GM19099 (cell line): ENCODE results near the gene FAP.

Experiments
- POLR2A ChIP-seq: IDR thresholded peaks from 3 replicates; pipeline ENCODE4 v1.6.1; 2011; ENCODE audit warnings: low read depth; ENCODE audit not compliant: insufficient read length; ENCODE audit errors: extremely low read depth

FAP gene

DNA sequence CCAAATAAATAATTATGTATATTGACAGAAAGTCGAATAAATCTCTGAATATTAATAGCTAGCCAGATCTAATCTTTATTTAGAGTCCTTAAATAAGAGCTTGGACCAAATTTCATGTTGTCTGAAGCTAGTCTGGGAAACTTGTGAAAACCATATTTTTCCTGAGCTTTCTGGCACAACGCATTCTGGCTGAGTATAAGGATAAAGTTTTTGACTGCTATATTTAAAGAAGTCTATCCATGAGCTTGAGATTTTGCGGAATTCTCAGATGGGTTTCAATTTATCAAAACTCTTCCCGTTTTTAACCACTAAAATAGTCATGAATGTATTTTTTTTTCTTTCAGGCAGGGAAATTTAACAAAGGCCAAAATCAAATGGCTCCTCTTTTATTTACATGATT is 23.8 kb downstream of the FAP start:
- no peak for TF ChIP-seq POLR2A

DNA sequence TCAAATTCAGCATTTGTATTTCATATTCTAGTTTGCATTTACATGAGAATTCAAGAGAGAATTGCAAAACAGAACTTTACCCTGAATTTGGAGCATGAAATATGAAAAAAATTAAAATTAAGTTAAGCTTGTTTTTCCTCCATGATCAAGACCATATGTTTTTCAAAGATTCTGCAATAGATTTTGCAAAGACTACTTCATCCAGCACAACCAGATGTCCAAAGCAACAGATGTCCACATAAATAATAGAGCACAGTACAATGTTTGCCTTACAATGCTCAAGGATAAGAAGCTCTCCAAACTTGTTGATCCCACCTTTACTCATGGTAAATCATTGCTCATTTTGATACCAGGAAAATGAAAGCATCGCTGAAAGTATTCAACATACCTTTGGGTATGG is 25.6 kb downstream of the FAP start:
- TF ChIP-seq POLR2A, result no peak

DNA sequence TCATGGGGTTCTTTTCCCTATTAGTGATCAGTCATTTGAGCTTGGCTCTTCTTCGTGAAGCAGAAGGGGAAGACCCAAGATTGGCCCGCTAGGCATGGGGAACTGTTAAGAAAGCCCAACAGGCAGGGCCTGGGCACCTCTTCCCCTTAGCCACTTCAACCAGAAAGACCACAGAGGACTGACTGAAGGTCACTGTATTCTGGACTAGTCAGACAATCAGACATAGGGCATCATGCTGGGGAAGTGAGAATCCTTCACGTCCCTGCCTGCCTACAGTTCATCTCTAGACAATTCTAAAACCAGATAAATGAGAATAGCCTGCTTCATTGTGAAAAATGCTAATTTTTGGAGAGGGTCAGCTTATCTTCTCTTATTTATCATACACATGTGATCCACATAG is 28.1 kb downstream of the FAP start:
- no peak for TF ChIP-seq POLR2A

DNA sequence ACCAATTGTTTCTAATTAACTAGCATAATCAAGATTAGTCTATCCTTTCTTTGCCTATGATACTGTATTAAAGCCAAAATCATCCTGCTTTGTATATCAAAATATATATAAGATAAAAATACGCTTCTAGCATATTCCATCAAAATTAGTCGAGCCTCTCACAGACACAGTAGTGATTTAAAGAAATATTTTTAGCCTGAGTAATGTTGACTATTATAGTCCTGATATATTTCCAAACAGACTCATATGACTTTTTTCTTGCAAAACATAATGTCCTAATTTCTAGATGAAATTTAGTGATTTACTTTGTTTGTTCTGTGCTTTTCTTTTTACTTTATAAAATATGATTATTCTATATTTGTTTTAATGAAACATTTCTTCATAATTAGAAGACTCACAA is 30.9 kb downstream of the FAP start:
- TF ChIP-seq POLR2A, result no peak

DNA sequence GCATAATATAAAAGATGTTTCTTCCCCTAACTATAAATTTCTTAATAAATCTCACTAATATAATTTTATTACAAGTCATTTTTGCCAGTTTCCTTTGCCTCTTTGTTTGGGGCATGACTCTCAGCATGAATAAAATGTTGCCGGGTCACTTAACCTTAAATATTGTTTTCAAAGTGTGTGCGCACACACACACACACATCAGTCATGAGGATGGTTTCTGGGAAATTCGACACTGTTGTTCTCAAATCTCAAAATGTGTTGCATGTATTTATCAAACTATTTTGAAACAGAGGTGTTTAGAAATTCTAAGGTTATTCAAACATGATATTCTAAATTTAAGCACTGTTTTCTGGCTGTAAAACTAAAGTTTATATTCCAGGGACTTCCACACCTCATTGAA is 31.5 kb downstream of the FAP start:
- no peak for TF ChIP-seq POLR2A

DNA sequence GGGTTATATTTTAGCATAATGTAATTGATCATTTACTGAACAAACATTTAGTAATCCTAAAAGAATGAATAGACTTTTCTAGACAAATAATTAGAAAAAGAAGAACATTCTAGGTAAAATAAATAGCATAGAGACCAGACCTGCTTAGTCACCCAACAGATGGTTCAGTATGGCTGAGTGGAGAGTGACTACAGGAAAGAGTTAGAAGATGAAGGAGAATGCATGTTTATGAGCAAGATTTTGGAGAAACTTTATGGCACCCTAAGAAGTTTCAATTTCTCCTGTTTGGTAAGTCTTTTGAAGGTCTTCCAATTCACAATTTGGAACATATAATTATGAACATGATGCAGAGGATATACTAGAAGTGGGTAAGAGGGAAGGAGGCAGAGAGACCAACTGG is 32.9 kb downstream of the FAP start:
- TF ChIP-seq POLR2A, result no peak

DNA sequence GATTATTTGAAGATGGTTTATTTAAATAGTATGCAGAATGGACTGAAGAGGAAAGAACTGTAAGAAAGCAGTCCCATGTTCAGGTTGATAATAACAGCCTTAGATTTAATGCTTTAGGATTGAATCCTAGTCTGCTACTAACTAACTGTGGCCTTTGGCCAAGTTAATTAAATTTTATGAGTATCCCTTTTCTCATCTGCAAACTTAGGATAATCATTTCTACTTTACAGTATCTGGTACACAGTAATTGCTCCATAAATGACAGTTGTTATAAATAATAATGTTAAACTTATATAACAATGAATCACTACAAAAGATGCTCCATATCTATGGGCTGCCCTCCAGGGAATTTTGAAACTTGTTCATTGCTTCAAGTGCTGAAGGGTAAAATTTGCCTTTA is 41.0 kb downstream of the FAP start:
- no peak for TF ChIP-seq POLR2A

DNA sequence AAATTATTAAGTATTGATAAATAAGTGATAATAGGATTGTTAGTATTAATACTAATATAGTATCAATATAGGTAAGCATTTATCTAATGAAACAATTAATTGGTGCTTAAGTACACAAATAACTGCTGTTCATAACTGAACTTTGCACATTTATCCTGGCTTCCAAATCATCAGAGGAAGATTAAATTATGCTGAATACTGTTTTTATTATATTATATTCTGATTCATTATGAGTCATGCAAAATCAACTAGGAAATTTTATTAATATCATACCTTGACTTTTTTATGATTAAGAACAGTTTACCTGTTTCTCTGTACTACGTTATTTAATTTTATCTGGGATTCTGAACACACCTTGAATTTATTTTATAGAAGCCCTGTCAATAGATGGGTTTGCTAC is 42.6 kb downstream of the FAP start:
- TF ChIP-seq POLR2A, result no peak

DNA sequence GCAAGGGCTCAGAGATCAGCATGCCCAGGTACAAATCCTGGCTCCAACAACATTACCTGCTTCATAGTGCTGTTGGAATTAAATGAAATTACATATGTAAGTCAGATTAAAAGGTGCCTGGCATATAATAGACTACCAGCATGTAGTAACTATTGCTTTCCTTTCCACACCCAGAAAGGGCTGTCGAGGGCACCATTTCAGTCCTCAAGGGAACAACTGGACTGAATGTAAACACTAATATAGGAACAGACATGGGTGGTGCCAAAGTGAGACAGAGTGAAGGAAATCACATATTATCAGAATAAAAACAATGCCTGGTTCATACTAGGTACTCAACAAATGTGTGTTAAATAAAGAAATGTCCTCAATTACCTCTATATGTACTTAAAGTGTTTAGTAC is 43.3 kb downstream of the FAP start:
- no peak for TF ChIP-seq POLR2A

DNA sequence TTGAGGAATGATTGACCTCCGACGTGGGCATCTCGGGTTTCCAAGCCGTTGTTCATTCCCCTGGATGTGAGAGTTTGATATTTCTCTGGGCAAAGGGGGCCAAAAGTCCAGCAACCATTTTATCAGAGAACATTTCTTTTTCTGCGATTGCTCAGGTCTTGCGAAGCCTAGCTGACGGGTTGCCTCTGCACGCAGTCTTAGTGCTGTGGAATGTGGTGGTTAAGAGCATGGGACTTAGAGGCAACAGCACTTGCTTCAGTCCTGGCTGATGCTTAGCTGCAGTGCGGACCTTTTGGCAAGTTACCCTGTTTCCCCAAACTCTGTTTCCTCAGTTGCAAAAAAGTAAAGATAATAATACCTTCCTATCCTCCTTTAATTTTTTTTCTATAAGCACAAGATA is 45.0 kb downstream of the FAP start:
- TF ChIP-seq POLR2A, result no peak

DNA sequence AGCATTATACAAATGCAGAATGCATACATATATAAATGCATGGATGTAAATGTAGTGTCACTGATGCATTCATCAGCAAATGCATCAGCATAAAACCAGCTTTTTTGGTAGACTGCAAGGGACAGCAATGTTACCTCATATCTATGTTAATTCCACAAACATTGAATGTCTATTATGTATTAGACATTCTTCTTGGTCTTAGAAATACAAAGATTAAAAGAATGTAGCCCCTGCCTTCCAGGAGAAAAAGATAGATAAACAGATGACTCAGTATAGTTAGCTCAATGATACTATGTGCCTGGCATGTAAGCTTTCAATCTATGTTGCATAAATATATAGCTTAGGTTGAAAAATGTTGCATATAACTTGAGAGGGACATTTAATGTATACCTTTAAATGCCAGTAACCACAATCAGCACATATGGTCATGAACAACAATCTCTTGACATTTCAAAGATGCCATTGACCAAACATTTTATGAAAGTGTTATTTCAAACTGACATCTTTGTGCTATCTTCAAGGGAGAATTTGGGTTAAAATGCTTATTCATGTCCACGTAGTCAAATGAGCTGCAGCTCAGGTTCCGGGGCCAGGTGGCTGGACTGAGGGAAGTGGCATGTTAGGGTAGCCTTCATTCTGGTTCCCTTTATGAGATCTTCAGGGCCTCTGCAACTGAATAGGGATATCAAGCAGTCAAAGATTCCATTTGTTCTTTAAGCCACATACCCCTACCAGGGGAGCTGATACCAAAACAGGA is 46.0 kb downstream of the FAP start:
- no peak for TF ChIP-seq POLR2A

DNA sequence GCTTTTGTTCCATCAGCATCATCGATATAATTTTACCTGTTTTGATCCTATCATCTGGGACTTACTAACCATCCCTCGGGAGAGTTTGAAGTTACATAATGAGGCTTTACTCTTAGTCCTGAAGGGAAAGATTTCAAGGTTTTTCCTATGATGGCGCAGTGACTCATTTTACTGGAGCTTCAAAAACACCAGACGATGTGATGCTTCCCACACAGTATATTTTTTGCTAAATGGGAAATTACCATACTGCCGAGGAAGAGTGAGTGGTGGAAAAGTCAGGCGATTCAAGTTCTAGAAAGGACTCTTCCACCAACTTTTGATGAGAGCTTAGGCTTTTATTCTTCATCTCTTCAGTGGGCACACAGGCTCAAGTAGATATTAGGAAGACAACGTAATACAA is 46.6 kb downstream of the FAP start:
- no peak for TF ChIP-seq POLR2A

DNA sequence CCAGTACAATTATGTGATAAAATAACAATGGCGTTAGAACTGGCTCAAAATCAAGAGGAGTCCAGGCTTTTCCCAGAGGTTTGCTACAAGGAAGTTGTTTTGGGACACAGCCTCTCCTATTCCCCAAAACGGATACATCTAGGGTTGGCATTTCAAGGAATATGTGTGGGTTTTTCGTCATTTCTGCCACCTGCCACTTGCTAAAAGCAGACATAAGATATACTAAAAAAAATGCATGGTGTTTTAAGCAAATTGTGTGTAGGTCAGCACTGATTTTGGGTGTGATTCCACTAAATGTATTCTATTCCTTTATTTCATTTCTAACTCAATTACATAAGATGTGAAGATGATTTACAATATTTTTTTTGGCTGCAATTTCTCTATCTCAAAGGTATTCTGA is 54.8 kb downstream of the FAP start:
- TF ChIP-seq POLR2A, result no peak

DNA sequence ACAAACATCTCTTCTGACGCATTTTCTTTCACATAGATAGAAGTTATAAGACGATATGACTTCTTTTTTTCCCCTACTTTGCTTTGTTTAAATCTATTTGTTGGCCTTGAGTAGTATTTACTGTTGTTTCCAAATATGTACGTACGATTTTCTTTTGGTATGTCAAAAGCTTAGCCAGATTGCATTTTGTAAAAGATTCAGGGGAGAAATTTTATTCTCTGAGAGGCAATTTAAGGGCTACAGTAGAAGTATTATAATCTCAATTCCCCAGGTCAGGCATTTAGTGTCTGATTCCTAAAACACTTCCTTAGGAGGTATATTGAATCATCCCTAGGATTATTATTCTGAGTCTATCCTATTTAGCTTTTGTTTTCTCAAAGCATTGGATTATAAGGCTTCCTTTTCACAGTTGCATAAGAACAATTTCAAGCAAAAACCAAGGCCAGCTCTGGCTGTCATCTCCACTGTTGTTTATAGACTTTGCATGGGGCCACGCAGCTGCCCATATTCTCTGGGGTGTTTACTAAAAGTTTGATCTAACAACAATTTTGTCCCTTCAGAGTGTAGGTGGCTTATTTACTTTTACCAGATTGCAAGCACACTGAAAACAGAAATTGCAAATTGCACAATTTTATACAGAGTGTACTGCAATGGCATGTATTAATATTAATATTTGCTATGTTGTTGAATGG is 57.6 kb downstream of the FAP start:
- TF ChIP-seq POLR2A, result no peak

DNA sequence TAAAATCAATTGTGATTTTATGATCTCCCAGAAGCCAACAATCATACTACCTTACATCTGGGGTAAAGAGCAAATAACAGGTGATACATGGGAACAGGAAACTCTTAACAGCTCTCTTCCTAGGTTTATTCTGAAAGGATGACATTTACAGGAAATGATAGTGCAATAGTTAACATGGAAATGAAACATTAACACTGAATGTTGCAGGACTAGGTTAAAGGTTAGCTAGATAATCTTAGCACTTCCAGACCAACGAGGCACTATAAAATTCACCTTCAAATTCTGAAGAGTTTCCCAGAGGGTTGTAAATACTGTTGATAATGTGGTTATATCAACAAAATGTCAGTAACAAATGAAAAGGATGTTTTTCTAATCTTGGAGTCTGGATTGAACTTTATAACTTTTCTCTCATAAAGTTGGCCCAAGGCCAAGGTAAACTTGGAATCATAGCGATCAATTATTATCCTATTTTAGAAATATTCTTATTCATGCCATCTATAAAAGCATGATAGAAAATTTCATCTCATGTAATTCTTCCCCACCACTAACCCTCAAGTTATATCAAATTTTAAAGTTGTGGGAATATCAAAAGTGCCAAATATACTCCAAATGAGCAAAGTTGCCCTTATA is 58.3 kb downstream of the FAP start:
- TF ChIP-seq POLR2A, result no peak

DNA sequence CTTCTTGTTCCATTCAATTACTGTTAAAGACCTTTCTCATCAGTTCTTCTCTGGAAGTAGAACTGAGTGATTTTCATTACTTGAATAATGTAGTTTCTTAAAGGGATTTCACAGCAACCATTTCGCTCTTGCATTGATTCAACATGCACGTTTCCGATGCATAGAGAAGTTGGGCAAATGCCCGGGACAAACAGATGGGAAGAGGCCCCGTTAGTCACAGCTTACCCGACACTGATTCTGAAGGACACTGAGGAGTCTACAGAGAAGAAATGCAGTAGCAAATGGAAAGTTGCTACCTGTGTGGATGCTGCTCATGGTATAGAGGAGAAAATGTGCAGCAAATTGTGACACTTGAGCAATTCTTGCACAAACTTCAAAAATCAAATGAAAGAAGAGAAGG is 58.9 kb downstream of the FAP start:
- no peak for TF ChIP-seq POLR2A
